ENCODE data around the gene DYNC2I2. TPM values are rescaled to one million over a fixed set of nuclear protein-coding genes. Genes with fewer than 3 reads are reported as not detected.
"Not testable (repeated sequence)": the region's sequence is repeated elsewhere in the genome, so short reads cannot be mapped to it uniquely, and the experiment has no call there.

The DYNC2I2 gene
- total RNA-seq, 1 donor, result 52.1 TPM

DNA sequence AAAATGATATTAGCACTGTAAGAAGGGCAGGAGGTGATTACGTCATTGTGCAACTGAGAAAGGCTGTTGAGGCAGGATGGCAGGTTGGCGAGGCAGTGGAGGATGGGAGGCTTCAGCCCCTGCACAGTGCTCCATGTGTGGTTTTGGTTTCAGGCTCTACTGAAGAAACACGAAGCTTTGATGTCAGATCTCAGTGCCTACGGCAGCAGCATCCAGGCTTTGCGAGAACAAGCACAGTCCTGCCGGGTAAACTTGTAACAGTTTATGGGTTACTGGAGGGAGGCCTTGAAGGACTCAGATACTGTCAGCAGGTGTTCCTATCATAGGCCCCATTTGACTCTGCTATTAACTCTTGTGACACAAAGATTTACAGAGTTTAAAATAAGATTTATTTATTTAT is 69.2 kb downstream of the DYNC2I2 start:
- H4K20me1 ChIP-seq (ENCODE audit: insufficient read depth, low read length), result peaks cover 9% of the 10 kb centered on the region
- DNase-seq (ENCODE audit: insufficient read length, low spot score, missing footprints), result no peak
- no peaks in the 10 kb centered on the region for H3K27me3 ChIP-seq (ENCODE audit: insufficient read depth, low read length)
- H3K4me1 ChIP-seq (ENCODE audit: insufficient read depth, low read length), result no peaks in the 10 kb centered on the region
- peaks cover 2% of the 10 kb centered on the region for H3K79me2 ChIP-seq (ENCODE audit: insufficient read depth, low read length)
- no peaks in the 10 kb centered on the region for H3K9me3 ChIP-seq (ENCODE audit: low read depth, low read length)
- H3K4me3 ChIP-seq (ENCODE audit: insufficient read depth, low read length), result no peak overlapping the region
- no peak overlapping the region for H3K27ac ChIP-seq (ENCODE audit: low read depth, low read length)
- peaks cover 93% of the 10 kb centered on the region for H3K36me3 ChIP-seq (ENCODE audit: insufficient read depth, low read length)
- H2AFZ ChIP-seq (ENCODE audit: low read length), result no peak overlapping the region
- H3K4me2 ChIP-seq (ENCODE audit: insufficient read depth, low read length), result no peak overlapping the region
- TF ChIP-seq, protein P1, sequence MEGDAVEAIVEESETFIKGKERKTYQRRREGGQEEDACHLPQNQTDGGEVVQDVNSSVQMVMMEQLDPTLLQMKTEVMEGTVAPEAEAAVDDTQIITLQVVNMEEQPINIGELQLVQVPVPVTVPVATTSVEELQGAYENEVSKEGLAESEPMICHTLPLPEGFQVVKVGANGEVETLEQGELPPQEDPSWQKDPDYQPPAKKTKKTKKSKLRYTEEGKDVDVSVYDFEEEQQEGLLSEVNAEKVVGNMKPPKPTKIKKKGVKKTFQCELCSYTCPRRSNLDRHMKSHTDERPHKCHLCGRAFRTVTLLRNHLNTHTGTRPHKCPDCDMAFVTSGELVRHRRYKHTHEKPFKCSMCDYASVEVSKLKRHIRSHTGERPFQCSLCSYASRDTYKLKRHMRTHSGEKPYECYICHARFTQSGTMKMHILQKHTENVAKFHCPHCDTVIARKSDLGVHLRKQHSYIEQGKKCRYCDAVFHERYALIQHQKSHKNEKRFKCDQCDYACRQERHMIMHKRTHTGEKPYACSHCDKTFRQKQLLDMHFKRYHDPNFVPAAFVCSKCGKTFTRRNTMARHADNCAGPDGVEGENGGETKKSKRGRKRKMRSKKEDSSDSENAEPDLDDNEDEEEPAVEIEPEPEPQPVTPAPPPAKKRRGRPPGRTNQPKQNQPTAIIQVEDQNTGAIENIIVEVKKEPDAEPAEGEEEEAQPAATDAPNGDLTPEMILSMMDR (IDR thresholded peaks at IDR 0.05; ENCODE audit: extremely low read depth, low read depth, low read length), result no peak

DNA sequence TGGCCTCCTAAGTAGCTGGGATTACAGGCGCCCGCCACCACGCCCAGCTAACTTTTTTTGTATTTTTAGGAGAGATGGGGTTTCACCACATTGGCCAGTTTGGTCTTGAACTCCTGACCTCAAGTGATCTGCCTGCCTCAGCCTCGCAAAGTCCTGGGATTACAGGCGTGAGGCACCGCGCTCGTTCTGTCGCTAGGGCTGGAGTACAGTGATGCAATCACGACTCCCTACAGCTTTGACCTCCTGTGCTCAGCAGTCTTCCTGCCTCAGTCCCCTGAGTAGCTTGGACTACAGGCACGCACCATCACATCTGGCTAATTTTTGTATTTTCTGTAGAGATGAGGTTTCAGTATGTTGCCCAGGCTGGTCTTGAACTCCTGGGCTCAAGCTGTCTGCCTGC is 69.7 kb downstream of the DYNC2I2 start:
- not testable (repeated sequence) for H2AFZ ChIP-seq (ENCODE audit: low read length); H3K27ac ChIP-seq (ENCODE audit: low read depth, low read length); H3K4me3 ChIP-seq (ENCODE audit: insufficient read depth, low read length); DNase-seq (ENCODE audit: insufficient read length, low spot score, missing footprints); H3K79me2 ChIP-seq (ENCODE audit: insufficient read depth, low read length); H3K4me1 ChIP-seq (ENCODE audit: insufficient read depth, low read length); H3K4me2 ChIP-seq (ENCODE audit: insufficient read depth, low read length); H3K27me3 ChIP-seq (ENCODE audit: insufficient read depth, low read length); H3K9me3 ChIP-seq (ENCODE audit: low read depth, low read length); H4K20me1 ChIP-seq (ENCODE audit: insufficient read depth, low read length)
- peaks cover 93% of the 10 kb centered on the region for H3K36me3 ChIP-seq (ENCODE audit: insufficient read depth, low read length)

DNA sequence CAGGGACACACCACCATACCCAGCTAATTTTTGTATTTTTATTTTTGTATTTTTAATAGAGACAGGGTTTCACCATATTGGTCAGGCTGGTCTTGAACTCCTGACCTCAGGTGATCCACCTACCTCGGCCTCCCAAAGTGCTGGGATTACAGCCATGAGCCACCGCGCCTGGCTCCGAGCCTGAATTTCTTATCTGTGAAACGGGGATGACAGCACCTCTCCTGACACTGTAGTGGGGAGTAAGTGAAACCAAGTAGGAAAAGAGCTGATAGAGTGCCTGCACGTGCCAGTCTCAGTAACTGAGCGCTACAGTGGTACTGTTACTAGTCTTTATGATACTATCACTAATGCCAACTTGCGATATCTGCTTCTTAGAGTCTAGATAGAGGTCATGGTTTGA is 71.5 kb downstream of the DYNC2I2 start:
- not testable (repeated sequence) for H3K9me3 ChIP-seq (ENCODE audit: low read depth, low read length); H3K4me1 ChIP-seq (ENCODE audit: insufficient read depth, low read length); H3K4me2 ChIP-seq (ENCODE audit: insufficient read depth, low read length); H3K27ac ChIP-seq (ENCODE audit: low read depth, low read length); H3K27me3 ChIP-seq (ENCODE audit: insufficient read depth, low read length); H3K4me3 ChIP-seq (ENCODE audit: insufficient read depth, low read length); H2AFZ ChIP-seq (ENCODE audit: low read length); DNase-seq (ENCODE audit: insufficient read length, low spot score, missing footprints); H4K20me1 ChIP-seq (ENCODE audit: insufficient read depth, low read length); H3K79me2 ChIP-seq (ENCODE audit: insufficient read depth, low read length)
- H3K36me3 ChIP-seq (ENCODE audit: insufficient read depth, low read length), result peaks cover 94% of the 10 kb centered on the region

Other genes with a start within 250 kb of the DYNC2I2 start
- gene CERCAM, start 236.0 kb downstream of the DYNC2I2 start, total RNA-seq, result 186 and 195 TPM in 2 replicates
- gene ODF2, start 200.8 kb downstream of the DYNC2I2 start, total RNA-seq, result 25.9 and 26.4 TPM in 2 replicates
- 17.1 and 19.2 TPM in 2 replicates for gene GLE1, start 152.1 kb downstream of the DYNC2I2 start, total RNA-seq
- 324 and 354 TPM in 2 replicates for gene SPTAN1, start 104.3 kb downstream of the DYNC2I2 start, total RNA-seq
- 365 and 397 TPM in 2 replicates for gene SET, start 32.4 kb upstream of the DYNC2I2 start, total RNA-seq
- gene PKN3, start 45.7 kb upstream of the DYNC2I2 start, total RNA-seq, result 3.5 and 4.3 TPM in 2 replicates
- 32.7 and 35.1 TPM in 2 replicates for gene ZDHHC12, start 67.3 kb upstream of the DYNC2I2 start, total RNA-seq
- gene ZER1, start 115.1 kb upstream of the DYNC2I2 start, total RNA-seq, result 26.4 and 27.1 TPM in 2 replicates
- 17.0 and 18.6 TPM in 2 replicates for gene TBC1D13, start 130.4 kb upstream of the DYNC2I2 start, total RNA-seq
- 17.4 and 18.0 TPM in 2 replicates for gene ENDOG, start 161.7 kb upstream of the DYNC2I2 start, total RNA-seq
- gene SPOUT1, start 172.9 kb upstream of the DYNC2I2 start, total RNA-seq, result 10.1 and 10.3 TPM in 2 replicates
- 3.3 and 4.7 TPM in 2 replicates for gene KYAT1, start 225.1 kb upstream of the DYNC2I2 start, total RNA-seq
- gene LRRC8A, start 225.3 kb upstream of the DYNC2I2 start, total RNA-seq, result 38.0 and 39.8 TPM in 2 replicates

All from osteoblast (primary cell).